OCI-LY3 (cell line): ENCODE results near the gene HBP1.
A peak's percentile ranks its signal among the peaks of the same experiment; 100 is the strongest.

Experiments
- EZH2phosphoT487 ChIP-seq: fragments of 200-600 bp; shearing (Covaris generic); IDR thresholded peaks from 2 replicates; pipeline ENCODE4 v1.6.1; 2018; ENCODE audit warnings: antibody characterized with exemption, mixed run types, low read depth
- TF ChIP-seq, protein P1 (sequence below): fragments of 200-600, 300-600 bp; sonication (generic); IDR thresholded peaks from 2 replicates; pipeline ENCODE4 v1.5.1; 2014; ENCODE audit warnings: antibody characterized with exemption, low read length, low read depth

DNA sequence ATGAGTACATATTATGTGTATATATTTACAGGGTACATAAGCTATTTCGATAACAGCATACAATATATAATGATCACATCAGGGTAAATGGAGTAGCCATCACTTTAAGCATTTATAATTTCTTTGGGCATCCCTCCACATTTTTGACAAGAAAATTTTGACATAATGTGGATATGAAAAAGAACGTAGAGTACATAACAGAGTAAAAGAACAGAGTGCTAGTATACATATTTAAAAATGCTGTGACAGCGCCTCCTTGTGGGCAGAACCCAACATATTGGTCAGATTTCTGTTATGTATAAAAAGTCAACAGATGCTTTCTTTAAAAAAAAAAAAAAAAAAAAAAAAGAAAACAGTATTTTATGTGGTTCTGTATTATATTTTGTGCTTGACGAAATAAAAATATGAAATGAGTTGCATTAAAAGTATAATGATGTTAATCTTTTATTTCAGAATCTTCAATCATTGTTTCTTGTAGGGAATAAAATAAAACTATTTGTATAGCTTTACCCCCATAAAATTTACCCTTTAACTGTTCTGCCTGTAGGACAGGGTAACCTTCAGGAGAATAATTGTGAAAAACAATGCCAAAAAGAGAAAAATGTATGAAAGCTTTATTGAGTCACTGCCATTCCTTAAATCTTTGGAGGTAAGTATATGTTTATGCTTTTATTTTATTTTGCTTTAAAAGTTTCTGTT is 18.3 kb upstream of the HBP1 start:
- no peak for TF ChIP-seq EZH2phosphoT487
- TF ChIP-seq, protein P1, sequence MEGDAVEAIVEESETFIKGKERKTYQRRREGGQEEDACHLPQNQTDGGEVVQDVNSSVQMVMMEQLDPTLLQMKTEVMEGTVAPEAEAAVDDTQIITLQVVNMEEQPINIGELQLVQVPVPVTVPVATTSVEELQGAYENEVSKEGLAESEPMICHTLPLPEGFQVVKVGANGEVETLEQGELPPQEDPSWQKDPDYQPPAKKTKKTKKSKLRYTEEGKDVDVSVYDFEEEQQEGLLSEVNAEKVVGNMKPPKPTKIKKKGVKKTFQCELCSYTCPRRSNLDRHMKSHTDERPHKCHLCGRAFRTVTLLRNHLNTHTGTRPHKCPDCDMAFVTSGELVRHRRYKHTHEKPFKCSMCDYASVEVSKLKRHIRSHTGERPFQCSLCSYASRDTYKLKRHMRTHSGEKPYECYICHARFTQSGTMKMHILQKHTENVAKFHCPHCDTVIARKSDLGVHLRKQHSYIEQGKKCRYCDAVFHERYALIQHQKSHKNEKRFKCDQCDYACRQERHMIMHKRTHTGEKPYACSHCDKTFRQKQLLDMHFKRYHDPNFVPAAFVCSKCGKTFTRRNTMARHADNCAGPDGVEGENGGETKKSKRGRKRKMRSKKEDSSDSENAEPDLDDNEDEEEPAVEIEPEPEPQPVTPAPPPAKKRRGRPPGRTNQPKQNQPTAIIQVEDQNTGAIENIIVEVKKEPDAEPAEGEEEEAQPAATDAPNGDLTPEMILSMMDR: peak; percentile 76
